SK-N-SH (cell line): ENCODE data around the gene EFEMP2. TPM values are rescaled to one million over a fixed set of nuclear protein-coding genes. Genes with fewer than 3 reads are reported as not detected.

Experiments used
- CTCF ChIA-PET: fragments of 300-600, 350-600 bp; formaldehyde crosslinking; extraction: SDS; loops from one replicate; lab custom pipeline; 2021; lab: Yijun Ruan, JAX
- POLR2A ChIA-PET: fragments of 350-600 bp; sonication (Branson Sonifier 250); formaldehyde crosslinking; extraction: SDS; loops from one replicate; lab custom pipeline; 2020; ENCODE audit warnings: antibody characterized with exemption, inconsistent platforms; lab: Yijun Ruan, JAX
- DNase-seq: peaks from one replicate; pipeline ENCODE4 v3.0.0; 2012
- H2AFZ ChIP-seq: fragments of 200-600 bp; sonication (generic); 2 replicates; pipeline ENCODE4 v1.8.1; 2016; ENCODE audit warnings: antibody characterized with exemption, mild to moderate bottlenecking, low read depth
- H3F3A ChIP-seq: fragments of 200-600 bp; sonication (generic); replicated peaks from 2 replicates; pipeline ENCODE3; 2016; ENCODE audit warnings: antibody characterized with exemption, mild to moderate bottlenecking; ENCODE audit not compliant: insufficient read depth
- H3K27ac ChIP-seq, 2 experiments: fragments of 200-500 bp in 1 of 2; fragments of 200-600 bp in 1 of 2; sonication (Bioruptor generic) in 1 of 2; sonication (generic), shearing (Covaris generic) in 1 of 2; 2 replicates each; pipeline versions ENCODE4 v1.5.1 to v1.6.1; 2014 to 2016; ENCODE audit warnings: low read depth in 2 of 2, inconsistent platforms in 1 of 2, low read length in 1 of 2, mild to moderate bottlenecking in 1 of 2, mixed read lengths in 1 of 2
- H3K27me3 ChIP-seq: fragments of 200-600 bp; sonication (generic), shearing (Covaris generic); 2 replicates; pipeline ENCODE4 v1.6.1; 2016; ENCODE audit warnings: mixed run types; ENCODE audit not compliant: insufficient read depth
- H3K36me3 ChIP-seq, 2 experiments: fragments of 200-500 bp in 1 of 2; fragments of 200-600 bp in 1 of 2; sonication (Bioruptor generic) in 1 of 2; sonication (generic) in 1 of 2; replicated peaks in 1 of 2; 2 replicates each; pipeline versions ENCODE3 to v1.5.1; 2014 to 2016; ENCODE audit warnings: low read length in 1 of 2, mild to moderate bottlenecking in 1 of 2; ENCODE audit not compliant: insufficient read depth in 2 of 2, control insufficient read depth in 1 of 2
- H3K4me1 ChIP-seq, 2 experiments: fragments of 200-500 bp in 1 of 2; fragments of 200-600 bp in 1 of 2; sonication (Bioruptor generic) in 1 of 2; sonication (generic), shearing (Covaris generic) in 1 of 2; 2 replicates each; pipeline versions ENCODE4 v1.5.1 to v1.6.1; 2014 to 2016; ENCODE audit warnings: low read depth in 1 of 2, low read length in 1 of 2, mixed run types in 1 of 2; ENCODE audit not compliant: insufficient read depth in 2 of 2, control insufficient read depth in 1 of 2
- H3K4me2 ChIP-seq: fragments of 200-600 bp; sonication (generic), shearing (Covaris generic); 2 replicates; pipeline ENCODE4 v1.6.1; 2017; ENCODE audit warnings: mixed run types
- H3K4me3 ChIP-seq, 2 experiments: fragments of 200-500 bp in 1 of 2; fragments of 200-600 bp in 1 of 2; sonication (Bioruptor generic) in 1 of 2; sonication (generic), shearing (Covaris generic) in 1 of 2; 2 replicates each; pipeline versions ENCODE4 v1.5.1 to v1.8.1; 2014 to 2016; ENCODE audit warnings: low read depth in 2 of 2, inconsistent platforms in 1 of 2, low read length in 1 of 2, mild to moderate bottlenecking in 1 of 2, mixed read lengths in 1 of 2, moderate library complexity in 1 of 2
- H3K79me2 ChIP-seq: fragments of 200-600 bp; sonication (generic); 2 replicates; pipeline ENCODE4 v1.8.1; 2017; ENCODE audit warnings: mild to moderate bottlenecking; ENCODE audit not compliant: insufficient read depth
- H3K9ac ChIP-seq: fragments of 200-600 bp; sonication (generic); 2 replicates; pipeline ENCODE4 v1.6.1; 2017; ENCODE audit warnings: mixed run types
- H3K9me2 ChIP-seq: fragments of 200-600 bp; sonication (generic); 2 replicates; pipeline ENCODE4 v1.6.1; 2017; ENCODE audit warnings: mixed run types
- H3K9me3 ChIP-seq: fragments of 200-600 bp; sonication (generic); 2 replicates; pipeline ENCODE4 v1.6.1; 2017; ENCODE audit warnings: mixed run types, mild to moderate bottlenecking, moderate library complexity
- H4K20me1 ChIP-seq: fragments of 200-600 bp; sonication (generic); 2 replicates; pipeline ENCODE4 v1.6.1; 2017; ENCODE audit warnings: mild to moderate bottlenecking, mixed run types; ENCODE audit not compliant: insufficient read depth
- CHD2 ChIP-seq: fragments of 150-350 bp; IDR thresholded peaks from 2 replicates; pipeline ENCODE4 v1.6.1; 2018; ENCODE audit warnings: low read length; ENCODE audit not compliant: partially characterized antibody
- CTCF ChIP-seq: fragments of 200-600 bp; sonication (generic); IDR thresholded peaks from 2 replicates; pipeline ENCODE4 v1.6.1; 2017; ENCODE audit warnings: antibody characterized with exemption, mild to moderate bottlenecking, moderate library complexity
- ELF1 ChIP-seq: IDR thresholded peaks from 2 replicates; pipeline ENCODE4 v1.4.0; 2012
- EP300 ChIP-seq, 2 experiments: IDR thresholded peaks; 2 replicates each; pipeline versions ENCODE4 v1.4.0 to v1.6.1; 2012; ENCODE audit warnings: borderline replicate concordance in 1 of 2, low read depth in 1 of 2, low read length in 1 of 2
- EZH2phosphoT487 ChIP-seq: fragments of 200-600 bp; sonication (generic); IDR thresholded peaks from 2 replicates; pipeline ENCODE4 v1.6.1; 2017; ENCODE audit warnings: low read depth, mixed run types, mild to moderate bottlenecking, antibody characterized with exemption, moderate library complexity, borderline replicate concordance
- FOSL2 ChIP-seq: IDR thresholded peaks from 2 replicates; pipeline ENCODE4 v1.4.0; 2012; ENCODE audit warnings: low read depth, mild to moderate bottlenecking, moderate library complexity, borderline replicate concordance
- FOXJ3 ChIP-seq: sonication (generic); formaldehyde crosslinking; IDR thresholded peaks from 2 replicates; pipeline ENCODE4 v1.5.1; 2020; ENCODE audit warnings: mild to moderate bottlenecking, missing genetic modification reagents
- FOXM1 ChIP-seq: IDR thresholded peaks from 2 replicates; pipeline ENCODE4 v1.4.0; 2012; ENCODE audit warnings: low read depth, mild to moderate bottlenecking
- GABPA ChIP-seq: IDR thresholded peaks from 2 replicates; pipeline ENCODE4 v1.4.0; 2012; ENCODE audit warnings: low read depth, mild to moderate bottlenecking
- GATA2 ChIP-seq: sonication (generic); formaldehyde crosslinking; IDR thresholded peaks from 2 replicates; pipeline ENCODE4 v1.5.0; 2020; ENCODE audit warnings: mild to moderate bottlenecking, missing genetic modification reagents
- IRF3 ChIP-seq: fragments of 150-350 bp; IDR thresholded peaks from 2 replicates; pipeline ENCODE4 v1.6.1; 2016; ENCODE audit warnings: mild to moderate bottlenecking, low read depth, low read length
- JUND ChIP-seq: IDR thresholded peaks from 2 replicates; pipeline ENCODE4 v1.4.0; 2012
- MAX ChIP-seq: IDR thresholded peaks from 2 replicates; pipeline ENCODE4 v1.4.0; 2012; ENCODE audit warnings: low read depth
- MEF2A ChIP-seq: IDR thresholded peaks from 2 replicates; pipeline ENCODE4 v1.4.0; 2012; ENCODE audit warnings: low read depth, borderline replicate concordance
- MXI1 ChIP-seq: IDR thresholded peaks from 2 replicates; pipeline ENCODE4 v1.6.1; 2012; ENCODE audit warnings: mild to moderate bottlenecking, low read depth, low read length, improper control_type of control experiment
- NFIC ChIP-seq: IDR thresholded peaks from 2 replicates; pipeline ENCODE4 v1.4.0; 2012; ENCODE audit warnings: borderline replicate concordance
- NRF1 ChIP-seq: IDR thresholded peaks from 2 replicates; pipeline ENCODE4 v1.6.1; 2012; ENCODE audit warnings: low read depth, mild to moderate bottlenecking, low read length
- PBX3 ChIP-seq: IDR thresholded peaks from 2 replicates; pipeline ENCODE4; 2012
- RAD21 ChIP-seq: IDR thresholded peaks from 2 replicates; pipeline ENCODE4 v1.6.1; 2012; ENCODE audit warnings: mild to moderate bottlenecking, low read length
- RCOR1 ChIP-seq: fragments of 150-350 bp; IDR thresholded peaks from 2 replicates; pipeline ENCODE4 v1.6.1; 2017; ENCODE audit warnings: antibody characterized with exemption, low read length
- RFX5 ChIP-seq: IDR thresholded peaks from 2 replicates; pipeline ENCODE4 v1.6.1; 2012; ENCODE audit warnings: mild to moderate bottlenecking, improper control_type of control experiment, low read length
- RXRA ChIP-seq: IDR thresholded peaks from 2 replicates; pipeline ENCODE4 v1.4.0; 2012; ENCODE audit warnings: low read depth, mild to moderate bottlenecking, borderline replicate concordance
- SMC3 ChIP-seq: IDR thresholded peaks from 2 replicates; pipeline ENCODE4 v1.6.1; 2012; ENCODE audit warnings: low read depth, low read length, improper control_type of control experiment
- TCF12 ChIP-seq: IDR thresholded peaks from 2 replicates; pipeline ENCODE4 v1.4.0; 2012
- USF1 ChIP-seq: IDR thresholded peaks from 2 replicates; pipeline ENCODE4 v1.4.0; 2012; ENCODE audit warnings: low read depth, borderline replicate concordance
- YY1 ChIP-seq: IDR thresholded peaks from 2 replicates; pipeline ENCODE4 v1.4.0; 2012; ENCODE audit warnings: low read depth, mild to moderate bottlenecking
- ZBTB33 ChIP-seq: IDR thresholded peaks from 2 replicates; pipeline ENCODE4 v1.4.0; 2012; ENCODE audit warnings: low read depth, borderline replicate concordance
- WGBS: methylation state at CpG from one replicate; pipeline ENCODE4 v1.1.6; 2017; ENCODE audit warnings: low lambda C conversion rate; 5-methylcytosine and 5-hydroxymethylcytosine counted together
- polyA plus RNA-seq, 3 experiments: library from polyadenylated mRNA; depleted of rRNA; stranded (reverse); fragments of >200 nt; gene quantifications; 2 replicates each; pipeline ENCODE4 v1.2.3, GENCODE V29; 2012

The EFEMP2 gene
- polyA plus RNA-seq, 1 of the 3 experiments (the other 2 are of a cell fraction), result 203 TPM

GRCh38 chr11:65857853-65858680, 14.5 kb downstream of the EFEMP2 start, which contains the start of gene CFL1:
Gene CFL1, minus strand, starts transcription at chr11:65858180. Its CDS starts 81 bp downstream, at chr11:65858099.
- POLR2A ChIA-PET, result interaction anchor here (0.6 to 5.0 kb wide), 7 partner anchors 12 to 243 kb away, joined by 3 to 59 read pairs (median 6); partner anchors contain the start of genes CCDC85B, FIBP, PCNX3 and RNASEH2C
- H3F3A ChIP-seq, result peaks cover 55% of the 10 kb centered on the region
- H3K4me1 ChIP-seq, result peaks cover 10 to 33% of the 10 kb centered on the region in 2 experiments
- peak within 1 kb of the TSS; percentile 99 for H3K4me2 ChIP-seq
- H4K20me1 ChIP-seq, result peaks cover 45% of the 10 kb centered on the region
- CTCF ChIA-PET, result interaction anchor here (1.1 to 18.4 kb wide), 8 partner anchors 13 to 146 kb away, joined by 3 to 374 read pairs (median 8); partner anchors contain the start of genes CCDC85B, CTSW, EFEMP2 and FIBP
- WGBS, result 2% methylated on average over 22 of the region's 92 CpGs
- H3K27ac ChIP-seq, result peak within 1 kb of the TSS; percentile 93 to 97
- H3K27me3 ChIP-seq, result no peaks in the 10 kb centered on the region
- peak within 1 kb of the TSS; percentile 69 for H2AFZ ChIP-seq
- H3K9me3 ChIP-seq, result no peaks in the 10 kb centered on the region
- peak; percentile 89 for DNase-seq
- peaks cover 43 to 52% of the 10 kb centered on the region in 2 experiments for H3K36me3 ChIP-seq
- H3K9me2 ChIP-seq, result no peaks in the 10 kb centered on the region
- peaks cover 71% of the 10 kb centered on the region for H3K79me2 ChIP-seq
- H3K9ac ChIP-seq, result peak within 1 kb of the TSS; percentile 92
- peak within 1 kb of the TSS; percentile 97 to 99 for H3K4me3 ChIP-seq
- TF ChIP-seq EP300 (IDR thresholded peaks at IDR 0.05; ENCODE audit: borderline replicate concordance in 1 of 2, low read depth in 1 of 2, low read length in 1 of 2) (peak in 1 of 2 experiments; percentile 20; a peak in 1 of 4 replicates), YY1 (no peak), IRF3 (no peak), RCOR1 (no peak), MAX (peak; percentile 50; the same call in 1 of the 2 replicates), NRF1 (peak; percentile 50), EZH2phosphoT487 (no peak), ZBTB33 (0 out of 2 replicates have a peak, but pooled peaks have one; percentile 16), MXI1 (peak; percentile 47), JUND (no peak), RAD21 (no peak), GABPA (peak; percentile 94), CTCF (no peak), MEF2A (no peak), RXRA (no peak), NFIC (no peak), FOSL2 (no peak; the same call in 1 of the 2 replicates), SMC3 (no peak), TCF12 (no peak), RFX5 (no peak), CHD2 (peak; percentile 40), GATA2 (CRISPR knock-in tag) (no peak), PBX3 (no peak; the same call in 1 of the 2 replicates), FOXM1 (no peak), FOXJ3 (no peak), ELF1 (peak; percentile 68), USF1 (0 out of 2 replicates have a peak, but pooled peaks have one; percentile 16)
